ENCODE measurements around the gene CDH4. TPM values are rescaled to one million over a fixed set of nuclear protein-coding genes. Genes with fewer than 3 reads are reported as not detected.

The CDH4 gene
- total and polyA plus RNA-seq, 2 donors (not counting 3 experiments of a cell fraction or from before 2014, with no cell fraction given) = 0.17 to 0.51 TPM

DNA sequence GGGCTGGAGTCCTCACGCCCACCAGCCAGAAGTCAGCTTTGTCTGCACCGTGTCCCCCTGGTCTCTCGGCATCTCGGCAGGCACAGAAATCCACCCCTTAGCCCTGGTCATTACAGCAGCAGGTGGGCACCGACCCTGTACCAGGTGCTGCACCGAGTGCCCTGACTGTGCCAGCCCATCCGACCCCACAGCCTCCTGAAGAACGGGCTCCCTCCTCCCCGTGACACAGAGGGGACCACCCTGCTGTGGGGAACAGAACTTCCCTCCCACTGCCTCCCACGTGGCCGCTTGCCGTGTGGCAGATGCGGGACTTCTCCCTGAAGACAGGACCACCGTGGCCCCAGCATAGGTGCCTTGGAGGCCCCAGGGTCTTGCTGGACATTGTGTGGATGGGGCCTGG is 652.4 kb downstream of the CDH4 start:
- CTCF ChIA-PET = no interaction called here
- H3K4me3 ChIP-seq (replicated peaks in 1 of 3; ENCODE audit: insufficient read depth in 1 of 3, low read depth in 1 of 3, low read length in 3 of 3) = no peak overlapping the region

More for the DNA sequence above, 652.4 kb downstream of the CDH4 start:
- POLR2A ChIA-PET = no interaction called here
- Histone ChIP-seq H3K36me3 (ENCODE audit: control insufficient read depth in 2 of 2, extremely low read depth in 1 of 2, insufficient read depth in 2 of 2, low read length in 2 of 2) (no peaks in the 10 kb centered on the region), H3K9me1 (replicated peaks; ENCODE audit: control insufficient read depth, extremely low read depth, insufficient read depth, low read length) (no peaks in the 10 kb centered on the region), H3K27me3 (ENCODE audit: control insufficient read depth in 2 of 2, insufficient read depth in 2 of 2, low read length in 2 of 2) (no peaks in the 10 kb centered on the region), H3K4me2 (ENCODE audit: insufficient read depth, low read length) (no peak overlapping the region), H3K27ac (ENCODE audit: insufficient read depth, low read depth, low read length) (no peak overlapping the region), H3K4me1 (ENCODE audit: control insufficient read depth, extremely low read depth, insufficient read depth, low read length) (no peaks in the 10 kb centered on the region), H3K9ac (replicated peaks; ENCODE audit: extremely low read depth, insufficient read depth, low read length) (no peak overlapping the region), H4K20me1 (replicated peaks; ENCODE audit: control insufficient read depth, extremely low read depth, insufficient read depth, low read length) (no peaks in the 10 kb centered on the region), H3K9me3 (replicated peaks; ENCODE audit: control insufficient read depth, insufficient read depth, low read length) (no peaks in the 10 kb centered on the region), H2AFZ (ENCODE audit: low read depth, low read length) (no peak overlapping the region), H3K79me2 (ENCODE audit: control insufficient read depth, insufficient read depth, low read length) (no peaks in the 10 kb centered on the region)
- TF ChIP-seq JUN (IDR thresholded peaks at IDR 0.05; ENCODE audit: borderline replicate concordance, insufficient read depth, insufficient read length, low read depth) (no peak), FOS (IDR thresholded peaks at IDR 0.05; ENCODE audit: borderline replicate concordance, insufficient read depth, low read length) (no peak), EZH2 (IDR thresholded peaks at IDR 0.05; ENCODE audit: borderline replicate concordance, low read depth, low read length, severe bottlenecking) (no peak), MYC (IDR thresholded peaks at IDR 0.05; ENCODE audit: low read depth, low read length) (no peak), POLR2A (IDR thresholded peaks at IDR 0.05; ENCODE audit: low read depth, low read length) (no peak), POLR2AphosphoS5 (IDR thresholded peaks at IDR 0.05; ENCODE audit: insufficient read depth, low read depth, low read length) (no peak), GATA2 (IDR thresholded peaks at IDR 0.05; ENCODE audit: insufficient read depth, insufficient read length, low read depth, low read length) (no peak)
- TF ChIP-seq, protein P1, sequence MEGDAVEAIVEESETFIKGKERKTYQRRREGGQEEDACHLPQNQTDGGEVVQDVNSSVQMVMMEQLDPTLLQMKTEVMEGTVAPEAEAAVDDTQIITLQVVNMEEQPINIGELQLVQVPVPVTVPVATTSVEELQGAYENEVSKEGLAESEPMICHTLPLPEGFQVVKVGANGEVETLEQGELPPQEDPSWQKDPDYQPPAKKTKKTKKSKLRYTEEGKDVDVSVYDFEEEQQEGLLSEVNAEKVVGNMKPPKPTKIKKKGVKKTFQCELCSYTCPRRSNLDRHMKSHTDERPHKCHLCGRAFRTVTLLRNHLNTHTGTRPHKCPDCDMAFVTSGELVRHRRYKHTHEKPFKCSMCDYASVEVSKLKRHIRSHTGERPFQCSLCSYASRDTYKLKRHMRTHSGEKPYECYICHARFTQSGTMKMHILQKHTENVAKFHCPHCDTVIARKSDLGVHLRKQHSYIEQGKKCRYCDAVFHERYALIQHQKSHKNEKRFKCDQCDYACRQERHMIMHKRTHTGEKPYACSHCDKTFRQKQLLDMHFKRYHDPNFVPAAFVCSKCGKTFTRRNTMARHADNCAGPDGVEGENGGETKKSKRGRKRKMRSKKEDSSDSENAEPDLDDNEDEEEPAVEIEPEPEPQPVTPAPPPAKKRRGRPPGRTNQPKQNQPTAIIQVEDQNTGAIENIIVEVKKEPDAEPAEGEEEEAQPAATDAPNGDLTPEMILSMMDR (IDR thresholded peaks at IDR 0.05; ENCODE audit: extremely low read depth in 1 of 2, insufficient read depth in 1 of 2, low read depth in 1 of 2, low read length in 2 of 2) = no peak
- TF ChIP-seq, protein P2, sequence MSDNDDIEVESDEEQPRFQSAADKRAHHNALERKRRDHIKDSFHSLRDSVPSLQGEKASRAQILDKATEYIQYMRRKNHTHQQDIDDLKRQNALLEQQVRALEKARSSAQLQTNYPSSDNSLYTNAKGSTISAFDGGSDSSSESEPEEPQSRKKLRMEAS (IDR thresholded peaks at IDR 0.05; ENCODE audit: insufficient read depth, insufficient read length) = no peak
- FAIRE-seq (no peak), DNase-seq (ENCODE audit: low read depth, low spot score) (no peak)
- no TSS peak for BruUV-seq (replicated peaks)
- dilution Hi-C loops (cut with MboI; ENCODE audit: extremely low pct_ligation_motif_present, low sequenced_read_pairs) = no loop called here
- intact Hi-C loops (cut with micrococcal nuclease) = no loop called here

All from endothelial cell of umbilical vein (primary cell).